GM12874 (cell line): ENCODE measurements around the gene C17orf58.

Experiments
- TF ChIP-seq, protein P1 (sequence below): IDR thresholded peaks from 2 replicates; pipeline ENCODE4 v1.5.1; 2011; ENCODE audit warnings: low read depth, mild to moderate bottlenecking, control low read depth, low read length, moderate library complexity; ENCODE audit not compliant: insufficient read depth

Gene C17orf58

DNA sequence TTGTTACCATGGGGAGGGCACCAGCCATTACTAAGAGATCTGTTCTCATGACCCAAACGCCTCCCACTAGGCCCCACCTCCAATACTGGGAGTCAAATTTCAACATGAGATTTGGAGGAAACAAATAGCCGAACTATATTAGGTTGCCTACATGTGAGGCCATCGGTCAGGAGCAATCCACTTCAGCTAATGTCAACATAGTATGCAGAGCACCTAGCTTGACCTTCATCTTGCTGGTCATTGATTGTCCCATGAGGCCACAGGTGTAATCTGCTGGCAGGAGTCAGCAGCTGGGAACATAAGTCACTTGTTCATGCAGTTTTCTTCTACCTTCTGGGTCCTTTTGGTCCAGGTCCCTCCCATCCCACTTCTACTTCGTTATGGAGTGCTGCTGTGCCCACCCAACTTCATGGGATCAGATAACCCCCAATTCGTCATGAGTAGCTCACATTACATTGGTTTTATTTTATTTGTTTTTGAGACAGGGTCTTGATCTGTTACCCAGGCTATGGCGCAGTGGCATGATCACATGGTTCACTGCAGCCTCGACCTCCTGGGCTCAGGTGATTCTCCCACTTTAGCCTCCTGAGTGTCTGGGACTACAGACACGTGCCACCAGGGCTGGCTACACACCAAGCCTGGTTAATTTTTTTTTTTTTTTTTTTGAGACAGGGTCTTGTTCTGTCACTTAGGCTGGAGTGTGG, 33.4 kb upstream of the C17orf58 start:
- TF ChIP-seq, protein P1, sequence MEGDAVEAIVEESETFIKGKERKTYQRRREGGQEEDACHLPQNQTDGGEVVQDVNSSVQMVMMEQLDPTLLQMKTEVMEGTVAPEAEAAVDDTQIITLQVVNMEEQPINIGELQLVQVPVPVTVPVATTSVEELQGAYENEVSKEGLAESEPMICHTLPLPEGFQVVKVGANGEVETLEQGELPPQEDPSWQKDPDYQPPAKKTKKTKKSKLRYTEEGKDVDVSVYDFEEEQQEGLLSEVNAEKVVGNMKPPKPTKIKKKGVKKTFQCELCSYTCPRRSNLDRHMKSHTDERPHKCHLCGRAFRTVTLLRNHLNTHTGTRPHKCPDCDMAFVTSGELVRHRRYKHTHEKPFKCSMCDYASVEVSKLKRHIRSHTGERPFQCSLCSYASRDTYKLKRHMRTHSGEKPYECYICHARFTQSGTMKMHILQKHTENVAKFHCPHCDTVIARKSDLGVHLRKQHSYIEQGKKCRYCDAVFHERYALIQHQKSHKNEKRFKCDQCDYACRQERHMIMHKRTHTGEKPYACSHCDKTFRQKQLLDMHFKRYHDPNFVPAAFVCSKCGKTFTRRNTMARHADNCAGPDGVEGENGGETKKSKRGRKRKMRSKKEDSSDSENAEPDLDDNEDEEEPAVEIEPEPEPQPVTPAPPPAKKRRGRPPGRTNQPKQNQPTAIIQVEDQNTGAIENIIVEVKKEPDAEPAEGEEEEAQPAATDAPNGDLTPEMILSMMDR, result no peak

DNA sequence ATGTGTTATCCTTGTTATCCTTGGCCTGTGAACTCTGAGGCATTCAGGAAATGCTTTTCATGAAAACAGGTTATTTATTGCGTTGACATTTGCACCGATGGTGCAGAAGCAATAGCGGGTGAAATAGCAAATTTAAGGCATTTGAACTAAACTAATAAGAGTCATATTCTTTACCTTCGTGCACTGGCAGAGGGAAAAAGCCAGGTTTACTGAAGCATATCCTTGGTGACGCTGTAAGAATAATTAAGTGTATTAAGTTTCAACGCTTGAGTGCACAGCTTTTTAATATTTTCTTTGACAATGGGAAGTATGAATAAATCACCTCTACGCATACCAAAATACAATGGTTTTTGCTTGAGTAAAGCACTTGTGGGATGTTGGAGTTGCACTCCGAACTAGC, 25.7 kb upstream of the C17orf58 start:
- TF ChIP-seq, protein P1, result no peak

- TF ChIP-seq, protein P1, result no peak
Observed at GRCh38 chr17:68020409-68020756, 24.1 kb upstream of the C17orf58 start.

DNA sequence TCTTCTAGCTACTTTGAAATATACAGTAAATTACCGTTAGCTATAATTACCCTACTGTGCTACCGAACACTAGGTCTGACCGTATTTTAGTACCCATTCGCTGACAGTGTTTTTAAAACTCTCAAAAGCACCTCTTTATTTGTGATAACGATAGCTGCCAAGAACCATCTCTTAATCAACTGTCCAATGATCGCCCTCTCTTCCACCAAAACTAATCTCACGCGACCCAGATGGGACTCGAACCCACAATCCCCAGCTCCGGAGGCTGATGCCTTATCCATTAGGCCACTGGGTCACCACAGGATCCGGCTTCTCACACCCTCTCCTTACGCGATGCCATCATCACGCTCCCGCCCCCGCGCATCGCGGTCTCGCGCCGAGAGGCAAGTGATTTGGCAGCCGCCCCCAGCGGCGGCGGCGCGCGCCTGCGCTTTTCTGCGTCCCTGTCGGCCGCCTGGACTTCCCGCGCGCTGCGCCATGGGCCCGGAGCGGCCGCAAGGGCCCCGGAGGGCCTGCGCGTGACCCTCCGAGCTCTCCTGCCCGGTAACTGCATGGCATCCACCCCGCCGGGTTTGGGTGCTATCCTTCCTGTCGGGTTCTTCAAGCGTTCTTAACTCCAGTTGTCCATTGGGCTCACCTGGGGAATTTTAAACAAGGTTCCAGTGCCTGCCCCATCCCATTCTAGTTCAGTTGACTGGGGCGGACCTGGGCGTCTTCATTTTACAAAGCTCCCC, 23.6 kb upstream of the C17orf58 start:
- TF ChIP-seq, protein P1, result peak; percentile 58

DNA sequence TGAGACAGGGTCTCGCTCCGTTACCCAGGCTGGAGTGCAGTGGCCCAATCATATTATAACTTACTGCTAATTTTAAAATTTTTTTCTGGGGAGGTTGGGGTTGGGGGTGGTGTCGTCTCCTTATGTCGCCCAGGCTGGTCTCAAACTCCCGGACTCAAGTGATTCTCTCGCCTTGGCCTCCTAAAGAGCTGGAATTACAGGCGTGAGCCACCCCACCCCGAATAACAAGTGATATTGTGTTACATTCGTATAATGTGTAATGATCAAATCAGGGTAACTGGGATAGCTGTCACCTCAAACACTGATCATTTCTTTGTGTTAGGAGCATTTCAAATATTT, 23.0 kb upstream of the C17orf58 start:
- TF ChIP-seq, protein P1, result no peak

- TF ChIP-seq, protein P1, result no peak
Observed at GRCh38 chr17:68016838-68017237, 20.6 kb upstream of the C17orf58 start.

DNA sequence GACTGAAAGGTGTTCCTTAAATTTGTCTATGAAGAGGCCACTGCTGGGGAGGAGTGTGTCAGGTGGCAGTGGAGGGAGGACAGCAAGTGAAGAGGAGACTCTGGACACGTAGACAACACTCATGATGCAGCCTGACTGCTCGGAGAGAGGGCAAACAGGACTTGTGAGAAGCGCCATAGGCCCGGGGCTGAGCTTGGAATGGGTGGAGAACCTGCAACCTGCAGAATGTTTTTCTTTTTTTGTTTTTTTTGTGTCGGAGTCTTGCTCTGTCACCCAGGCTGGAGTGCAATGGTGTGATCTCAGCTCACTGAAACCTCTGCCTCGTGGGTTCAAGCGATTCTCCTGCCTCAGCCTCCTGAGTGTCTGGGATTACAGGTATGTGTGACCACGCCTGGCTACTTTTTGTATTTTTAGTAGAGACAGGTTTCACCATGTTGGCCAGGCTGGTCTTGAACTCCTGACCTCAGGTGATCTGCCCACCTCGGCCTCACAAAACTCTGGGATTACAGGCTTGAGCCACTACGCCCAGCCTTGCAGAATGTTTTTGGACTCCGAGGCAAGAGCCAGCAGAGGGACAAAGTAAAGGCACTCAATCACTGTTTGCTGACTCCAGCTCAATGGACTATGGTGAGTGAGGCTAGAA, 18.9 kb upstream of the C17orf58 start:
- TF ChIP-seq, protein P1, result no peak
